ENCODE results near the gene GRAMD1A. TPM values are rescaled to one million over a fixed set of nuclear protein-coding genes. Genes with fewer than 3 reads are reported as not detected.

Gene GRAMD1A
- polyA plus RNA-seq, 1 of the 3 experiments (the other 2 are of a cell fraction), result 81.9 TPM

GRCh38 chr19:34972163-34972705 lies 27.9 kb upstream of the GRAMD1A start:
- Histone ChIP-seq H3F3A (replicated peaks; ENCODE audit: insufficient read depth) (no peaks in the 10 kb centered on the region), H3K9ac (no peak overlapping the region), H3K27ac (ENCODE audit: low read depth in 2 of 2, low read length in 1 of 2) (no peak overlapping the region), H3K36me3 (replicated peaks in 1 of 2; ENCODE audit: control insufficient read depth in 1 of 2, insufficient read depth in 2 of 2, low read length in 1 of 2) (no peaks in the 10 kb centered on the region), H2AFZ (ENCODE audit: low read depth) (no peak overlapping the region), H3K4me3 (ENCODE audit: low read depth in 2 of 2, low read length in 1 of 2) (no peak overlapping the region), H4K20me1 (ENCODE audit: insufficient read depth) (no peaks in the 10 kb centered on the region), H3K9me3 (no peaks in the 10 kb centered on the region), H3K4me1 (ENCODE audit: control insufficient read depth in 1 of 2, insufficient read depth in 2 of 2, low read depth in 1 of 2, low read length in 1 of 2) (no peaks in the 10 kb centered on the region), H3K4me2 (no peak overlapping the region), H3K27me3 (ENCODE audit: insufficient read depth) (peaks cover 6% of the 10 kb centered on the region; the same call in 1 of the 2 replicates), H3K79me2 (ENCODE audit: insufficient read depth) (no peaks in the 10 kb centered on the region), H3K9me2 (no peaks in the 10 kb centered on the region)
- 60% methylated on average over 7 of the region's 7 CpGs for WGBS (ENCODE audit: low lambda C conversion rate)
- ChIA-PET POLR2A (no interaction called here), CTCF (interaction anchor here (0.6 to 4.1 kb wide), 31 partner anchors 9 to 606 kb away, joined by 3 to 38 read pairs (median 4); partner anchors contain the start of genes GRAMD1A, ZNF302 and ZNF792)
- no peak for TF ChIP-seq USF2 (IDR thresholded peaks at IDR 0.05; ENCODE audit: borderline replicate concordance, low read depth, low read length)
- no peak for TF ChIP-seq PBX3 (IDR thresholded peaks at IDR 0.05)
- TF ChIP-seq CHD2 (IDR thresholded peaks at IDR 0.05; ENCODE audit: low read length, partially characterized antibody), result no peak
- TF ChIP-seq USF1 (IDR thresholded peaks at IDR 0.05; ENCODE audit: borderline replicate concordance, low read depth), result no peak
- no peak for TF ChIP-seq EP300 (IDR thresholded peaks at IDR 0.05; ENCODE audit: borderline replicate concordance in 1 of 2, low read depth in 1 of 2, low read length in 1 of 2)
- no peak for TF ChIP-seq RXRA (IDR thresholded peaks at IDR 0.05; ENCODE audit: borderline replicate concordance, low read depth)
- no peak for TF ChIP-seq RAD21 (IDR thresholded peaks at IDR 0.05; ENCODE audit: low read length)
- no peak for DNase-seq

- Histone ChIP-seq H3K27me3 (ENCODE audit: insufficient read depth) (peaks cover 6% of the 10 kb centered on the region; the same call in 1 of the 2 replicates), H2AFZ (ENCODE audit: low read depth) (no peak overlapping the region), H3K9me2 (no peaks in the 10 kb centered on the region), H3K36me3 (replicated peaks in 1 of 2; ENCODE audit: control insufficient read depth in 1 of 2, insufficient read depth in 2 of 2, low read length in 1 of 2) (no peaks in the 10 kb centered on the region), H3K9ac (no peak overlapping the region), H3K9me3 (no peaks in the 10 kb centered on the region), H3K27ac (ENCODE audit: low read depth in 2 of 2, low read length in 1 of 2) (no peak overlapping the region), H3F3A (replicated peaks; ENCODE audit: insufficient read depth) (no peaks in the 10 kb centered on the region), H3K79me2 (ENCODE audit: insufficient read depth) (no peaks in the 10 kb centered on the region), H3K4me2 (no peak overlapping the region), H3K4me1 (ENCODE audit: control insufficient read depth in 1 of 2, insufficient read depth in 2 of 2, low read depth in 1 of 2, low read length in 1 of 2) (no peaks in the 10 kb centered on the region), H3K4me3 (ENCODE audit: low read depth in 2 of 2, low read length in 1 of 2) (no peak overlapping the region), H4K20me1 (ENCODE audit: insufficient read depth) (no peaks in the 10 kb centered on the region)
- 57% methylated on average over 5 of the region's 5 CpGs for WGBS (ENCODE audit: low lambda C conversion rate)
- ChIA-PET POLR2A (no interaction called here), CTCF (interaction anchor here (1.2 to 4.1 kb wide), 4 partner anchors 29 to 69 kb away, joined by 4 to 38 read pairs (median 10); no protein-coding TSS in a partner anchor)
- no peak for TF ChIP-seq ZBTB33 (IDR thresholded peaks at IDR 0.05; ENCODE audit: borderline replicate concordance, low read depth)
- TF ChIP-seq TEAD4 (IDR thresholded peaks at IDR 0.05; ENCODE audit: borderline replicate concordance, insufficient read depth), result no peak
- no peak for TF ChIP-seq FOSL2 (IDR thresholded peaks at IDR 0.05; ENCODE audit: borderline replicate concordance, low read depth)
- no peak for TF ChIP-seq MAX (IDR thresholded peaks at IDR 0.05; ENCODE audit: low read depth)
- TF ChIP-seq FOXM1 (IDR thresholded peaks at IDR 0.05; ENCODE audit: low read depth), result no peak
- no peak for TF ChIP-seq USF1 (IDR thresholded peaks at IDR 0.05; ENCODE audit: borderline replicate concordance, low read depth)
- TF ChIP-seq RCOR1 (IDR thresholded peaks at IDR 0.05; ENCODE audit: low read length), result no peak
- TF ChIP-seq FOXJ3 (CRISPR knock-in tag; IDR thresholded peaks at IDR 0.05), result no peak
- TF ChIP-seq MEF2A (IDR thresholded peaks at IDR 0.05; ENCODE audit: borderline replicate concordance, low read depth), result no peak
- no peak for TF ChIP-seq TCF12 (IDR thresholded peaks at IDR 0.05)
- no peak for TF ChIP-seq NFIC (IDR thresholded peaks at IDR 0.05; ENCODE audit: borderline replicate concordance)
- no peak for TF ChIP-seq SIN3A (IDR thresholded peaks at IDR 0.05; ENCODE audit: borderline replicate concordance, low read depth, low read length)
- TF ChIP-seq YY1 (IDR thresholded peaks at IDR 0.05; ENCODE audit: low read depth), result no peak
- no peak for TF ChIP-seq EP300 (IDR thresholded peaks at IDR 0.05; ENCODE audit: borderline replicate concordance in 1 of 2, low read depth in 1 of 2, low read length in 1 of 2)
- TF ChIP-seq SMC3 (IDR thresholded peaks at IDR 0.05; ENCODE audit: low read depth, low read length), result no peak
- no peak for TF ChIP-seq PBX3 (IDR thresholded peaks at IDR 0.05)
- TF ChIP-seq GABPA (IDR thresholded peaks at IDR 0.05; ENCODE audit: low read depth), result no peak
- no peak for DNase-seq
These were observed 25.5 kb upstream of the GRAMD1A start for GRCh38 chr19:34974646-34975045.

Data from SK-N-SH (cell line).